ENCODE measurements around the gene ZNF521. TPM values are rescaled to one million over a fixed set of nuclear protein-coding genes. Genes with fewer than 3 reads are reported as not detected.

ZNF521 gene
- total RNA-seq, 1 donor from 2014 or later = 10.3 TPM

DNA sequence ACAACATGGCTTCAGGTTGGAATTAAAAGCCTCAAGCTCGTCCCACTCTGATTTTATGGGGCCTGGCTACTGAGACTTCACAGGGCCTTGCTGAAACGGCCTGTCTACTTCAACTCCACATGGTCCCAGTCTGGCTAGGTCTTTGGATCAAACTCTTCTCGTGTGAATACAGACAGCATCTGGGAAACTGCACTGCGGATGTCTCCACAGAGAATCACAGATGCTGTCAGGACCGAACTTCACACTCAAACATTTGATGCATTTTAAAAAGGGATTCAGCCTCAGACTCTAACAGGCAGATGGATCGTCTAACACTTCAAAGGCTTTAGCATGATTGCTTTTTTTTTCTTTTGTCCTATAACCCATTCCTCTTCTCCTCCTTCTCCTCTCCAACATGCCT lies 198.5 kb downstream of the ZNF521 start:
- H3K4me3 ChIP-seq = no peak overlapping the region
- peaks cover 9% of the 10 kb centered on the region for H3K36me3 ChIP-seq
- no peaks in the 10 kb centered on the region for H3K4me1 ChIP-seq
- H3K9me3 ChIP-seq (replicated peaks) = peaks cover 11% of the 10 kb centered on the region
- intact Hi-C loops (cut with micrococcal nuclease) = no loop called here
- TF ChIP-seq, protein P1, sequence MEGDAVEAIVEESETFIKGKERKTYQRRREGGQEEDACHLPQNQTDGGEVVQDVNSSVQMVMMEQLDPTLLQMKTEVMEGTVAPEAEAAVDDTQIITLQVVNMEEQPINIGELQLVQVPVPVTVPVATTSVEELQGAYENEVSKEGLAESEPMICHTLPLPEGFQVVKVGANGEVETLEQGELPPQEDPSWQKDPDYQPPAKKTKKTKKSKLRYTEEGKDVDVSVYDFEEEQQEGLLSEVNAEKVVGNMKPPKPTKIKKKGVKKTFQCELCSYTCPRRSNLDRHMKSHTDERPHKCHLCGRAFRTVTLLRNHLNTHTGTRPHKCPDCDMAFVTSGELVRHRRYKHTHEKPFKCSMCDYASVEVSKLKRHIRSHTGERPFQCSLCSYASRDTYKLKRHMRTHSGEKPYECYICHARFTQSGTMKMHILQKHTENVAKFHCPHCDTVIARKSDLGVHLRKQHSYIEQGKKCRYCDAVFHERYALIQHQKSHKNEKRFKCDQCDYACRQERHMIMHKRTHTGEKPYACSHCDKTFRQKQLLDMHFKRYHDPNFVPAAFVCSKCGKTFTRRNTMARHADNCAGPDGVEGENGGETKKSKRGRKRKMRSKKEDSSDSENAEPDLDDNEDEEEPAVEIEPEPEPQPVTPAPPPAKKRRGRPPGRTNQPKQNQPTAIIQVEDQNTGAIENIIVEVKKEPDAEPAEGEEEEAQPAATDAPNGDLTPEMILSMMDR (IDR thresholded peaks at IDR 0.05; ENCODE audit: borderline replicate concordance) = no peak
- no peaks in the 10 kb centered on the region for H3K27me3 ChIP-seq (ENCODE audit: low read depth)
- no peak overlapping the region for H3K27ac ChIP-seq (replicated peaks)
- no peak for DNase-seq

DNA sequence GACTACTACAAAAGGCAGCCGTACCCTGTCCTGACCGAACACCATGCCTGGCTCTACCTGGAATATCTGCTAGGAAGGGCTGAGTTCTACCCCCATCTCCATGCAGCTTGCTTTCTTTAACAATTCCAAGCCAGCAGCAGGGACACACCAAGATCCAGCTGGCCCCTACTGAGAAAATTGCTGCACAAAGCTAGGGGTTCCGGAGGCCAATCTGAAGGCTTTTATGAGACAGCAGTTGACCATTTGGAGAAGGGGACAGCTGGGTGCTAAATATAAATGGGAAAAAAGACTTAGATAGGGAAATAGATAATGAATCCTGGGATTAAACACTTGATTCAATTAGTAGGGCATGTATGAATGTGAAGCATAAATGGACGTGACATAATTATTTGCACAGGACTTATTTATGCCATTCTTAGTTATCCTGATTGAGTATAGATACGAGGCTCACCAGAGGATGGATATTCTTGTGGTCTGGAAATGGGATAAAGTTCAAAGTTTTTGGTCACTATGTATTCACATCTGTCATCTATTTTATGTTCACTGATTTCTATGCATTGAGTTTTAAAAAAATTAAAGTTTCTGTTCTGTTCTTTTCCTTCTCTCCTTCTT lies 204.0 kb downstream of the ZNF521 start:
- Histone ChIP-seq H3K27ac (replicated peaks) (no peak overlapping the region), H3K36me3 (peaks cover 5% of the 10 kb centered on the region), H3K9me3 (replicated peaks) (no peaks in the 10 kb centered on the region), H3K4me3 (no peak overlapping the region), H3K27me3 (ENCODE audit: low read depth) (no peaks in the 10 kb centered on the region), H3K4me1 (peaks cover 17% of the 10 kb centered on the region)
- DNase-seq = no peak
- TF ChIP-seq, protein P1 (IDR thresholded peaks at IDR 0.05; ENCODE audit: borderline replicate concordance) = no peak
- intact Hi-C loops (cut with micrococcal nuclease) = no loop called here

DNA sequence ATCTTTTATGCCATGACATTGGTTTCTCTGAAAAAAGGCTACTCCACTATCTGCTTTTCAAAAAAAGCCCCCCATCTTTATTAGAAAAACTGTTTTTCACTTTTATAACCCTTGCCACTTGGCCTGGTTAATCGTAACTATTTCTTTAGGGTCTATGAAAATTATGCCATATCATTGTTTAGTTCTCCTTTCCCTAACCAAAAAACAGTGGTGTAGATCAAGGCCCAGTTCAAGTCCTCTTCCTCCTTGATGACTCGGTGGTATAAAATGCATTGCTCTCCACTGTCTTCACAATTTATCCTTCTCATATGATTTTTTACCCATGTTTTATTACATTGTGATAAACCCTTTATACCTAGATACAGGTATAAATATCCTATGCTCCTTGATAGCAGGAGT lies 205.5 kb downstream of the ZNF521 start:
- H3K4me1 ChIP-seq = peaks cover 17% of the 10 kb centered on the region

DNA sequence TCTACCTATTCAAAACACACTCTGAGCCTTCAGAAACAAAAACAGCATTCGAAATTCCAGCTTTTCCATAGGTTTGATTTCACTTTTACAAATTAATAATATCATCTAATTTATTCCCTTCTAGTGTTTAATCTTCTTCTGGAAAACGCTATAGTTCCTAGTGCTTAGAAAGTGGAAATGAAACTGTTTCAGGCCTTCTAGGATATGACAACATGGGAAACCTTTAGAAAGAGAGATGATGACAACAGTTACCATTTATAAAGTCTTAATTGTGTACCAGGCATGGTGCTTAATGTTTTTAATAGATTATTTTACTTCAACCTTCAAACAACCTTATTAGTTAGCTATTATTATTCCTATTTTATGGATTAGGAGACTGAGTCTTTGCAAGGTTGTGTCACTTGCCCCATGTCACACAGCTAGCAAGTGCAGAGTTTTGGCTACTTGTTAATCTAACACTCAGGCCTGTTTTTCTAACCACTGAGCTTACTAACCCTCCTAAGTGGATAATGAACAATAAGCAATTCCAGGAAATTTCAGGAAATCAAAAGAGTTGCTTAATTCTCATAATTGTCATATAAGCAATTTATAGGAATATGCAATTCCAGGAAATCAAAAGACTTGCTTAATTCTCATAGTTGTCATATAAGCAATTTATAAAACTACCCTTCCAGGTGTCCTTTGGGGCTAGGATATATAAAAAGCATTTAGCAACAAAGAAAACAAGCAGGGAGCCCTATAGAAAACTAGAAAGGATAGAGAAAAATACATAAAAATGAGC lies 206.0 kb downstream of the ZNF521 start:
- no peaks in the 10 kb centered on the region for H3K9me3 ChIP-seq (replicated peaks)
- H3K27me3 ChIP-seq (ENCODE audit: low read depth) = no peaks in the 10 kb centered on the region
- H3K27ac ChIP-seq (replicated peaks) = no peak overlapping the region
- no peak overlapping the region for H3K4me3 ChIP-seq
- TF ChIP-seq, protein P1 (IDR thresholded peaks at IDR 0.05; ENCODE audit: borderline replicate concordance) = no peak
- H3K4me1 ChIP-seq = peaks cover 17% of the 10 kb centered on the region
- no peak for DNase-seq
- peaks cover 2% of the 10 kb centered on the region for H3K36me3 ChIP-seq
- intact Hi-C loops (cut with micrococcal nuclease) = no loop called here

More for the DNA sequence above, 205.5 kb downstream of the ZNF521 start:
- TF ChIP-seq, protein P1 (IDR thresholded peaks at IDR 0.05; ENCODE audit: borderline replicate concordance) = no peak
- Histone ChIP-seq H3K9me3 (replicated peaks) (no peaks in the 10 kb centered on the region), H3K36me3 (peaks cover 5% of the 10 kb centered on the region), H3K4me3 (no peak overlapping the region), H3K27ac (replicated peaks) (no peak overlapping the region), H3K27me3 (ENCODE audit: low read depth) (no peaks in the 10 kb centered on the region)
- intact Hi-C loops (cut with micrococcal nuclease) = no loop called here
- DNase-seq = no peak

DNA sequence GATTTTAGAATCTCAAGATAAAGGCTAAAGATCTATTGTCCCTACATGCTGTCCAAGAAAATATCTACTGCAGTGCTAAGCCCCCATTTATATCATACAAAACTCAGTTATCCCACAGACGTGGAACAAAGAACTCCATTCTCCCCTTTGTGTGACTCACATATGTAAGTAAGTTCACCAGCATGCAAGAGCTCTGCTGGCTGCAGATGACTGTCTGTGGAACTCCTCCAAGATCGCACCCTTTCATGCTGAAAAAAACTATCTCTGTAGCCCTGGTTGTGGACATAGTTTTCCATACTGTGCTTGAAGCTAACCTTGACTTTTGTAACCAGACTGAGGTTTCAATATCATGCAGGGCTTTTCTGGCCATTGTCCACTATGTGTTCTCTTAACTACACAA lies 207.1 kb downstream of the ZNF521 start:
- Histone ChIP-seq H3K27me3 (ENCODE audit: low read depth) (no peaks in the 10 kb centered on the region), H3K4me1 (peaks cover 24% of the 10 kb centered on the region), H3K4me3 (no peak overlapping the region), H3K9me3 (replicated peaks) (no peaks in the 10 kb centered on the region), H3K36me3 (no peaks in the 10 kb centered on the region), H3K27ac (replicated peaks) (no peak overlapping the region)
- DNase-seq = no peak
- intact Hi-C loops (cut with micrococcal nuclease) = no loop called here
- TF ChIP-seq, protein P1 (IDR thresholded peaks at IDR 0.05; ENCODE audit: borderline replicate concordance) = no peak

Measured in left ventricle myocardium inferior (tissue), 1 donor.